GM12801 (cell line): ENCODE results near the gene SCAPER.

Source experiments
- TF ChIP-seq, protein P1 (sequence below): IDR thresholded peaks from one replicate; pipeline ENCODE4 v1.5.1; 2011; ENCODE audit warnings: control low read depth; ENCODE audit not compliant: insufficient read length; ENCODE audit errors: extremely low read depth

SCAPER gene

DNA sequence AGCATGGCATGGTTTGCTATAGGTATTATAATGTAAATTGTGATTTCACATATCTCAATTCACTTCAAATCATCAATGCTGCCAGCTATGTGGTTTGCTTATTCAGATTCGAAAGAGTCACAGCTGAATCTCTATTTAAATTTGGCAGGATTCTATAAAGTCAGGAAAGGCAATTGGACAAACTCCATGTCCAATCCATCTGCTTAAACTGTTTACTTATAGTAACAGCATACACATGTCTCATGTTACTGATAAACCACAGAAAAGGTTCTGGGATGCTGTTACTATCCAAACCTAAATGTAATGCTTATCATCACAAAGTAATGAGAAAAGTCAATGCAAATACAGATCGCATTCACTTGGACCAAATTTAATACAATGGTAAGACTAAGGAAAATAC lies 338.9 kb downstream of the SCAPER start:
- TF ChIP-seq, protein P1, sequence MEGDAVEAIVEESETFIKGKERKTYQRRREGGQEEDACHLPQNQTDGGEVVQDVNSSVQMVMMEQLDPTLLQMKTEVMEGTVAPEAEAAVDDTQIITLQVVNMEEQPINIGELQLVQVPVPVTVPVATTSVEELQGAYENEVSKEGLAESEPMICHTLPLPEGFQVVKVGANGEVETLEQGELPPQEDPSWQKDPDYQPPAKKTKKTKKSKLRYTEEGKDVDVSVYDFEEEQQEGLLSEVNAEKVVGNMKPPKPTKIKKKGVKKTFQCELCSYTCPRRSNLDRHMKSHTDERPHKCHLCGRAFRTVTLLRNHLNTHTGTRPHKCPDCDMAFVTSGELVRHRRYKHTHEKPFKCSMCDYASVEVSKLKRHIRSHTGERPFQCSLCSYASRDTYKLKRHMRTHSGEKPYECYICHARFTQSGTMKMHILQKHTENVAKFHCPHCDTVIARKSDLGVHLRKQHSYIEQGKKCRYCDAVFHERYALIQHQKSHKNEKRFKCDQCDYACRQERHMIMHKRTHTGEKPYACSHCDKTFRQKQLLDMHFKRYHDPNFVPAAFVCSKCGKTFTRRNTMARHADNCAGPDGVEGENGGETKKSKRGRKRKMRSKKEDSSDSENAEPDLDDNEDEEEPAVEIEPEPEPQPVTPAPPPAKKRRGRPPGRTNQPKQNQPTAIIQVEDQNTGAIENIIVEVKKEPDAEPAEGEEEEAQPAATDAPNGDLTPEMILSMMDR, result no peak

DNA sequence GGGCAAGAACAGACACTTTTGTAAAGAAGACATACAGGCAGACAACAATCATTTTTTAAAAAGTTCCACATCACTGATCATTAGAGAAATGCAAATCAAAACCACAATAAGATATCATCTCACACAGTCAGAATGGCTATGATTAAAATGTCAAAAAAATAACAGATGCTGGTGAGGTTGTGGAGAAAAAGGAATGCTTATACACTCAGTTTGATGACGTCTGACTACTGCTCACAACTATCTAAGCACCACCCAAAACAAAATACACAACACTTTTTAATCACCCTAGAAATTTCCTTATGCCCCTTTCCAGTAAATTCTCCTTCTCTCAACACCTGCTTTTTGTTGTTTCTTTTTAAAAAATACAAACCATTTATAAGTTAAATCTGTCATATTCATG lies 339.8 kb downstream of the SCAPER start:
- TF ChIP-seq, protein P1, result no peak

DNA sequence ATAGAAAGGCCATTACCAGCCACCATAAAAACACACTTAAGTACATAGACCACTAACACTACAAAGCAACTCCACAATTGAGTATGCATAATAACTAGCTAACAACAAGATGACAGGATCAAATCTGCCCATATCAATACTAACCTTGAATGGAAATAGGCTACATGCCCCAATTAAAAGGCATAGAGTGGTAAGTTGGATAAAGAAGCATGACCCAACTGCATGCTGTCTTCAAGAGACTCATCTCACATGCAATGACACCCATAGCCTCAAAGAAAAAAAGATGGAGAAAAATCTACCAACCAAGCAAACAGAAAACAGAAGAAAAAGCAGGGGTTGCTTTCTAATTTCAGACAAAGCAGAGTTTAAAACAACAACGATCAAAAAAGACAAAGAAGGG lies 349.9 kb downstream of the SCAPER start:
- TF ChIP-seq, protein P1, result no peak

GRCh38 chr15:76553564-76553963 lies 351.6 kb downstream of the SCAPER start:
- TF ChIP-seq, protein P1, result no peak

GRCh38 chr15:76553102-76553501 lies 352.0 kb downstream of the SCAPER start:
- TF ChIP-seq, protein P1, result no peak

DNA sequence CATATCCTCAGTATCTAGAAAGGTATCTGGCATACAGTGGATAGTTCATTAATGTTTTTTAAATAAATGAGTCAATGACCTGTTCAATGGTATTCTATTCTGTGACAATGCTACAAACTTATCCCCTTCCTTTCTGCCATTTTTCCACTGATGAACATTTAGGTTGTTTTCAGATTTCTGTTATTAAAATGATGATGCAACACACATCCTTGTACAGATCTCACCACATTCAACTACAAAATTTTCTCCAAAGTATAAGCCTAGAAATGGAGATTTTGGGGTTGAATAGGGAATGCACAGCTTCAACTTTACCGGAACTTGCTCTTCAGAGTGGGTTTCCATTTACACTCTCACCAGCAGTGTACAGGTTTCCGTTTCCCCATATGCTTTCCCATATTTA lies 358.3 kb downstream of the SCAPER start:
- TF ChIP-seq, protein P1, result no peak

GRCh38 chr15:76533995-76534394 lies 371.1 kb downstream of the SCAPER start:
- TF ChIP-seq, protein P1, result no peak
